GM18505 (cell line): ENCODE results near the gene FAM78B.
A peak's percentile ranks its signal among the peaks of the same experiment; 100 is the strongest.

ENCODE experiments used
- ATAC-seq: cut with Tn5 transposase; IDR thresholded peaks from one replicate; pipeline ENCODE4 v1.9.1; 2021; ENCODE audit not compliant: unreplicated experiment
- POLR2A ChIP-seq: IDR thresholded peaks from 4 replicates; pipeline ENCODE4 v1.6.1; 2011; ENCODE audit warnings: borderline replicate concordance; ENCODE audit not compliant: insufficient read depth, insufficient read length; ENCODE audit errors: extremely low read depth

The FAM78B gene

GRCh38 chr1:166086113-166086883, 80.5 kb downstream of the FAM78B start:
- TF ChIP-seq POLR2A = no peak
- no peak for ATAC-seq

GRCh38 chr1:166084613-166085012, 82.2 kb downstream of the FAM78B start:
- TF ChIP-seq POLR2A = no peak
- ATAC-seq = no peak

- no peak for TF ChIP-seq POLR2A
- ATAC-seq = peak; percentile 78
These were observed 82.9 kb downstream of the FAM78B start for GRCh38 chr1:166083887-166084286.

- ATAC-seq = no peak
- no peak for TF ChIP-seq POLR2A
These were observed 84.2 kb downstream of the FAM78B start for GRCh38 chr1:166082601-166083000.

- TF ChIP-seq POLR2A = no peak
- ATAC-seq = no peak
These were observed 85.6 kb downstream of the FAM78B start for GRCh38 chr1:166080967-166081870.

- no peak for ATAC-seq
- no peak for TF ChIP-seq POLR2A
These were observed 86.4 kb downstream of the FAM78B start for GRCh38 chr1:166080277-166080966.

GRCh38 chr1:166079276-166079675, 87.5 kb downstream of the FAM78B start:
- TF ChIP-seq POLR2A = no peak

GRCh38 chr1:166073489-166073888, 93.3 kb downstream of the FAM78B start:
- ATAC-seq = no peak
- TF ChIP-seq POLR2A = no peak

More at GRCh38 chr1:166079276-166079675, 87.5 kb downstream of the FAM78B start:
- no peak for ATAC-seq

GRCh38 chr1:166069390-166069789, 97.4 kb downstream of the FAM78B start:
- TF ChIP-seq POLR2A = no peak
- no peak for ATAC-seq

GRCh38 chr1:166066107-166066506, 100.7 kb downstream of the FAM78B start:
- no peak for TF ChIP-seq POLR2A
- no peak for ATAC-seq

- no peak for TF ChIP-seq POLR2A
- no peak for ATAC-seq
These were observed 101.8 kb downstream of the FAM78B start for GRCh38 chr1:166064951-166065350.

- TF ChIP-seq POLR2A = no peak
- no peak for ATAC-seq
These were observed 102.4 kb downstream of the FAM78B start for GRCh38 chr1:166064313-166064926.

GRCh38 chr1:166063701-166064100, 103.1 kb downstream of the FAM78B start:
- no peak for ATAC-seq
- no peak for TF ChIP-seq POLR2A
